Sciatic nerve (tissue), 2 donors: Measurements from ENCODE around the gene FERMT3. TPM values are rescaled to one million over a fixed set of nuclear protein-coding genes. Genes with fewer than 3 reads are reported as not detected.

ENCODE experiments used
- ATAC-seq: fragments of 200-7000 bp; cut with Tn5 transposase; one replicate; pipeline ENCODE4 v1.9.1; 2020; ENCODE audit warnings: mild to moderate bottlenecking, moderate library complexity
- DNase-seq: peaks from one replicate; pipeline ENCODE4 v3.0.0-alpha.2; 2020; ENCODE audit warnings: low spot score
- intact Hi-C: fragments of 100-400 bp; cut with DNase I; formaldehyde crosslinking; loops from one replicate; pipeline ENCODE4 v1.14.2; 2022
- total RNA-seq: library from RNA; stranded (reverse); fragmentation: NEBNext Ultra II Directional; extraction: Animal tissue kit (Norgen Biotek cat#: 25700); gene quantifications from one replicate; pipeline ENCODE4 v1.2.1, GENCODE V29; 2021
- donor health status: DM: no; HTN: no; CAD: no.
- donor health status: DM: no; HTN: no; CAD: no.

Gene FERMT3
- total RNA-seq, 1 donor from 2014 or later: 20.7 TPM

GRCh38 chr11:64253481-64253880 is 47.0 kb downstream of the FERMT3 start:
- DNase-seq (no peak), ATAC-seq (no peak)
- intact Hi-C loops: no loop called here

GRCh38 chr11:64254326-64254725 is 47.8 kb downstream of the FERMT3 start:
- no peak for DNase-seq
- no peak for ATAC-seq
- intact Hi-C loops: no loop called here

DNA sequence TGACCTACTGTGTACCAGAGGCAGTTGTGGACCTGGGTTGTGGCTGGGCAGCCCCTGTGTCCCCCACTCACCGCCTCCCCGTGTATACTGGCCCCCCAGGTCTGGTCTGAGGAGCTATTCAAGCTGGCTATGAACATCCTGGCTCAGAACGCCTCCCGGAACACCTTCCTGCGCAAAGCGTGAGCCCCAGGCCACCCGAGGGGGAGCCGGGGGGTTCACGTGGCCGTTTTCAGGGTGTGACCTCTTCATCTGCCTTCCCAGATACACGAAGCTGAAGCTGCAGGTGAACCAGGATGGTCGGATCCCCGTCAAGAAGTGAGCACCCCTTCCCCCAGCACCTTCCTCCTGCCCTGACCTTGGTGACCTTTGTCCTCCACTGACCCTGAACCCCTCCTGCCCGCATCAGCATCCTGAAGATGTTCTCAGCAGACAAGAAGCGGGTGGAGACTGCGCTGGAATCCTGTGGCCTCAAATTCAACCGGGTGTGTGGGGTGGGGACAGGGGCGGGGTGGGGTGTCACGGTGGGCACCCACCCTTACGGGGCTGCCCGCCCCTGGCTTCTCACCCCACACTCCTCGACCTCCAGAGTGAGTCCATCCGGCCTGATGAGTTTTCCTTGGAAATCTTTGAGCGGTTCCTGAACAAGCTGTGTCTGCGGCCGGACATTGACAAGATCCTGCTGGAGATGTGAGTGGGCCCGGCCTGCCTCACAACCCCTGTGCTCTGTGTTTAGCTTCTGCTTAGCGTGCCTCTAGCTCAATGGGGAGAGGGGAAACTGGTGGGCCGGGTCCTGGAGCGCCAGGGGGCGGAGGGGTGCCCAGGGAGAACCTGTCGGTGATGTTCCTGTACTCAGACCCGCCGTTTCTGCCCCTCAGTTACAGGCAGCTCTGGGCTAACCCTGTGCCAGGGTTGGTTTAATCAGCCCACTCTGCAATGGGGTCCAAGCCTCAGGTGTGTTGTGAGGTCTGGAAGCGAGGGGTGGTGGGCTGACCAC is 48.9 kb downstream of the FERMT3 start:
- intact Hi-C loops: no loop called here
- ATAC-seq: no peak
- no peak for DNase-seq

DNA sequence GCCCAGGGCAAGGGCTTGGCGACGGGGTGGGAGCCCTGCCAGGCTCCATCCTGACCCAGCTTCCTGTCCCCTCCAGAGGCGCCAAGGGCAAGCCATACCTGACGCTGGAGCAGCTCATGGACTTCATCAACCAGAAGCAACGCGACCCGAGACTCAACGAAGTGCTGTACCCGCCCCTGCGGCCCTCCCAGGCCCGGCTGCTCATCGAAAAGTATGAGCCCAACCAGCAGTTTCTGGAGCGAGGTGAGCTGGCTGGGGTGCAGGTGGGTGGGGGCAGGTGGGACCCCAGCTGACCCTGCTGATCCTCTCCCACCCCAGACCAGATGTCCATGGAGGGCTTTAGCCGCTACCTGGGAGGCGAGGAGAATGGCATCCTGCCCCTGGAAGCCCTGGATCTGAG is 49.8 kb downstream of the FERMT3 start:
- intact Hi-C loops: no loop called here
- ATAC-seq: no peak

DNA sequence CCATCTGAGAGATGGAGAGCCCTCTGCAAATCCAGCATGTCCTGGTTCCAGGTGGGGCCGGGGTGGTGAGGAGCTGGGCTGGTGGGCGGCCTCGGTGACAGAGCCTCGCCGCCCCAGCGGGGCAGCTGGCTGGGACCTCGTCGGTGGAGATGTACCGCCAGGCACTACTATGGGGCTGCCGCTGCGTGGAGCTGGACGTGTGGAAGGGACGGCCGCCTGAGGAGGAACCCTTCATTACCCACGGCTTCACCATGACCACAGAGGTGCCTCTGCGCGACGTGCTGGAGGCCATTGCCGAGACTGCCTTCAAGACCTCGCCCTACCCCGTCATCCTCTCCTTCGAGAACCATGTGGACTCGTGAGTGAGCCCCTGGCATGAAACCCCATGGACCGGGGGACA is 51.8 kb downstream of the FERMT3 start:
- ATAC-seq (no peak), DNase-seq (no peak)
- intact Hi-C loops: no loop called here

More for the DNA sequence above, 49.8 kb downstream of the FERMT3 start:
- no peak for DNase-seq

DNA sequence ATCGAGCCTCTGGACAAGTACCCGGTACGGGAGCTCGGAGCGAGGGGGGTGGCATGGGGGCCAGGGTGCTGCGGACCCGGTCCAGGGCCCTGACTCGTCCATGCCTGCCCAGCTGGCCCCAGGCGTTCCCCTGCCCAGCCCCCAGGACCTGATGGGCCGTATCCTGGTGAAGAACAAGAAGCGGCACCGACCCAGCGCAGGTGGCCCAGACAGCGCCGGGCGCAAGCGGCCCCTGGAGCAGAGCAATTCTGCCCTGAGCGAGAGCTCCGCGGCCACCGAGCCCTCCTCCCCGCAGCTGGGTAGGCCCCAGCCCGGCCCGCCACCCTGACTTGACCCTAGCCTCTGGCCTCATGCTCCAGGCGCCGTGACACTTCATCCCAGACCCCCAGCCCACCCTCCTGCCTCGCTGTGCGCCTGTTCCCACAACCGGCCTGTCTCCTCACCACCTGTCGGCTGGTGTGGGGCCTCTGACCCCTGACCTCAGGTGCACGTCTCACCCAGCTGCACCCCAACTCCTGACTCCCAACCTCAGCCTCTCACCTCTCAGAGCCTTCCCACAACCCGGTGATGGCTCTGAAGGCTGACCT is 52.5 kb downstream of the FERMT3 start:
- DNase-seq (no peak), ATAC-seq (no peak)
- intact Hi-C loops: no loop called here

GRCh38 chr11:64259533-64260067 is 53.1 kb downstream of the FERMT3 start:
- no peak for ATAC-seq
- intact Hi-C loops: no loop called here
- no peak for DNase-seq

- intact Hi-C loops: no loop called here
- DNase-seq (no peak), ATAC-seq (no peak)
Observed at GRCh38 chr11:64260147-64260708, 53.7 kb downstream of the FERMT3 start.

GRCh38 chr11:64261556-64262080 is 55.1 kb downstream of the FERMT3 start:
- ATAC-seq: no peak
- intact Hi-C loops: no loop called here
- DNase-seq: no peak

DNA sequence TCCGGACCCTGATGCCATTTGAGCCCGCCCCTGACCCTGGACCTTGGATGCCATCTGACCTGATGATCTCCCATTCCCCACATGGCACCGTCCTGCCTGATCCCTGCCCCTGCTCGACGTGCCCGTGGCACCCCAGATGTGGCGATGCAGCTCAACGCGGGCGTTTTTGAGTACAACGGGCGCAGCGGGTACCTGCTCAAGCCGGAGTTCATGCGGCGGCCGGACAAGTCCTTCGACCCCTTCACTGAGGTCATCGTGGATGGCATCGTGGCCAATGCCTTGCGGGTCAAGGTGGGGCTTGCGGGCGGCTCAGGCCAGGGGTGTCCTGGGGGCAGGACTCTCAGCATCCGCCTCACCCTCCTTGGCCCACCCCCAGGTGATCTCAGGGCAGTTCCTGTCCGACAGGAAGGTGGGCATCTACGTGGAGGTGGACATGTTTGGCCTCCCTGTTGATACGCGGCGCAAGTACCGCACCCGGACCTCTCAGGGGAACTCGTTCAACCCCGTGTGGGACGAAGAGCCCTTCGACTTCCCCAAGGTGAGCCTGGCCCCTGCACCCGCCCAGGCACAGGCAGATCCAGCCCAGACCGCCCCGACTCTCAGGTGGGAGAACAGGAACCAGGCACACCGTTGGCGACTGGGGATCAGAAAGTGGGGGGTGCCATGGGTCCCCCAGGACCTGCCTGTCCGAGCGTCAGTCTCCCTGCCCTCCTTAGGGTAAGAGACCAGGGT is 55.9 kb downstream of the FERMT3 start:
- ATAC-seq (no peak), DNase-seq (no peak)
- intact Hi-C loops: no loop called here

- ATAC-seq: no peak
- intact Hi-C loops: no loop called here
Observed at GRCh38 chr11:64263021-64263946, 56.8 kb downstream of the FERMT3 start.

DNA sequence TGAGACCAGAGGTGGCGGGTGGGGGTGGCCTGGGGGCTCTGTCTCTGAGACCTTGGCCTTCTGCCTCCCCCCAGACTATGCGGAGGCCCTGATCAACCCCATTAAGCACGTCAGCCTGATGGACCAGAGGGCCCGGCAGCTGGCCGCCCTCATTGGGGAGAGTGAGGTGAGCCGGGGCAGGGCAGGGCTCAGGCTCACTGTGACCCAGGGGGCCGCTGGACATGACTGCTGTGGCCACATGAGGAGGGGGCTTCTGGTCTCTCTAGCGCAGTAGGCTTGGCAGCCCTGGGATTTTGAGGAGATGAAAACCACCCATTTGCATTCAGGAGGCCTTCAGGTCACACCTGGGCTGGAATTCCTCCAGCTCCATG is 57.4 kb downstream of the FERMT3 start:
- ATAC-seq (no peak), DNase-seq (no peak)

More at GRCh38 chr11:64263021-64263946, 56.8 kb downstream of the FERMT3 start:
- DNase-seq: no peak

DNA sequence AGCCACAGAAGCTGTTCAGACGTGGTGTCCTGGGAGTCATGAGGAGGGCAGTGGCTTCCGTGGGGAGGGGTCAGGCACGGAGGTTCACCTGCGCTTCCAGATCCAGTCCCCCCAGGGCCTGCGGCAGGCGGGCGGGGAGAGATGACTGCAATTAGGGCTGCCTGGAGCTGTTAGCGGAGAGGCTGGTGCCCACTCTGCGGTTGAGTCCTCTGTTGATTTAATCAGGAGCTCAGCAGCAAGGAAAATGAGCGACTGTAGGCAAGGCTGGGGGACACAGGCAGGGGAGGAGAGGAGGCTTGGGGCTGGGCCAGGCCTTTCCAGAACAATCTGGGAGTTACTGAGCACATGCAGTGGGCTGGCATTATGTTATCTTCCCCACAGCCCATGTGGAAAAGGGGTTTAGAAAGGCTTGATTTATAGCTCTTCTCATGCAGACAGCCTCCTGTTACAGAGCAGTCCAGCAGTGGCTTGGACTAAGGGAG is 57.9 kb downstream of the FERMT3 start:
- DNase-seq (no peak), ATAC-seq (no peak)
- intact Hi-C loops: no loop called here

More for the DNA sequence above, 57.4 kb downstream of the FERMT3 start:
- intact Hi-C loops: no loop called here

DNA sequence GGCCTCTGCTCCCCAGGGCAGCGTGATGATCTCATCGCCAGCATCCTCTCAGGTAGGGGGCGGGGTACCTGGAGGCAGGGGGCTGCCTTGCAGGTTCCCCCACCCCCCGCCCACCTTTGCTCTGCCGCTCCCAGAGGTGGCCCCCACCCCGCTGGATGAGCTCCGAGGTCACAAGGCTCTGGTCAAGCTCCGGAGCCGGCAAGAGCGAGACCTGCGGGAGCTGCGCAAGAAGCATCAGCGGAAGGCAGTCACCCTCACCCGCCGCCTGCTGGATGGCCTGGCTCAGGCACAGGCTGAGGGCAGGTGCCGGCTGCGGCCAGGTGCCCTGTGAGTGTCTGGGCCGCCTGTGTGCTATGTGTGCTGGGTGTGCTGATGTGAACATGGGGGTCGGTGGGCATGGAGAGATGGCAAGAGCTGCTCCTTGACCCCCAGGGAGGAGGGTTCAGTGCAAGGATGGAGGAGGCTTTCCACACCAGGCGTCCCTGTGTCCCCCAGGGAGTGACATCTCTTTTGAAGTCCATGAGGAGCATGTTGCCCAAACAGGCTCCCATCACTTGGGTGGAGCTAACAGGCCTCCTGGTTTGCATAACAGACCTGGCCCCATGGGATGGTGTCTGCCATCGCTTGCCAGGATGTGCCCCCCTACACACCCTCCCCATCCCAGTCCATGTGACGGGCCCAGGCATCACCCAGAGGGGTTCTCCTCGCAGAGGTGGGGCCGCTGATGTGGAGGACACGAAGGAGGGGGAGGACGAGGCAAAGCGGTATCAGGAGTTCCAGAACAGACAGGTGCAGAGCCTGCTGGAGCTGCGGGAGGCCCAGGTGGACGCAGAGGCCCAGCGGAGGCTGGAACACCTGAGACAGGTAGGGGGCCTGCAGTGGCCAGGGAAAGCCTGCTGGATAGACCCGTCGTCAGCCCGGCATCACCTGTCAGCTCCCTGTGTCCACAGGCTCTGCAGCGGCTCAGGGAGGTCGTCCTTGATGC is 58.9 kb downstream of the FERMT3 start:
- intact Hi-C loops: no loop called here
- DNase-seq: no peak
- ATAC-seq: no peak

GRCh38 chr11:64266339-64266738 is 59.8 kb downstream of the FERMT3 start:
- ATAC-seq (no peak), DNase-seq (no peak)
- intact Hi-C loops: no loop called here

- ATAC-seq: no peak
- no peak for DNase-seq
- intact Hi-C loops: no loop called here
Observed at GRCh38 chr11:64267207-64267945, 60.9 kb downstream of the FERMT3 start.
